Measurements from ENCODE around the gene NAIF1. TPM values are rescaled to one million over a fixed set of nuclear protein-coding genes. Genes with fewer than 3 reads are reported as not detected.

Gene NAIF1
- polyA plus RNA-seq, 1 donor from 2014 or later, result 9.9 TPM

GRCh38 chr9:128109050-128109709 is 42.1 kb upstream of the NAIF1 start:
- Histone ChIP-seq H3K9me3 (ENCODE audit: low read length) (no peaks in the 10 kb centered on the region), H3K36me3 (ENCODE audit: insufficient read depth, low read length) (no peaks in the 10 kb centered on the region), H3F3A (ENCODE audit: insufficient read depth, low read length, poor library complexity, severe bottlenecking) (no peaks in the 10 kb centered on the region), H3K79me2 (replicated peaks; ENCODE audit: insufficient read depth, low read length) (no peaks in the 10 kb centered on the region), H3K27ac (ENCODE audit: low read length) (no peak overlapping the region), H3K4me3 (ENCODE audit: low read length) (no peak overlapping the region), H4K20me1 (ENCODE audit: insufficient read depth) (no peaks in the 10 kb centered on the region), H3K9ac (ENCODE audit: low read length) (no peak overlapping the region), H3K27me3 (ENCODE audit: insufficient read depth, low read depth, low read length) (no peaks in the 10 kb centered on the region), H2AFZ (ENCODE audit: low read depth, low read length) (no peak overlapping the region), H3K4me2 (ENCODE audit: low read length) (no peak overlapping the region), H3K9me2 (ENCODE audit: insufficient read depth, low read length) (no peaks in the 10 kb centered on the region)
- TF ChIP-seq EZH2 (IDR thresholded peaks at IDR 0.05; ENCODE audit: borderline replicate concordance, insufficient read depth, low read length, poor library complexity, severe bottlenecking) (no peak), MXI1 (conservative IDR thresholded peaks at IDR 0.05; ENCODE audit: poor library complexity, severe bottlenecking) (no peak), RAD21 (conservative IDR thresholded peaks at IDR 0.05) (no peak), TAF1 (IDR thresholded peaks at IDR 0.05; ENCODE audit: low read depth) (no peak), POLR2AphosphoS5 (IDR thresholded peaks at IDR 0.05) (no peak), EP300 (conservative IDR thresholded peaks at IDR 0.05; ENCODE audit: poor library complexity, severe bottlenecking) (no peak), CTCF (IDR thresholded peaks at IDR 0.05; ENCODE audit: poor library complexity, severe bottlenecking) (no peak)
- TF ChIP-seq, protein P1, sequence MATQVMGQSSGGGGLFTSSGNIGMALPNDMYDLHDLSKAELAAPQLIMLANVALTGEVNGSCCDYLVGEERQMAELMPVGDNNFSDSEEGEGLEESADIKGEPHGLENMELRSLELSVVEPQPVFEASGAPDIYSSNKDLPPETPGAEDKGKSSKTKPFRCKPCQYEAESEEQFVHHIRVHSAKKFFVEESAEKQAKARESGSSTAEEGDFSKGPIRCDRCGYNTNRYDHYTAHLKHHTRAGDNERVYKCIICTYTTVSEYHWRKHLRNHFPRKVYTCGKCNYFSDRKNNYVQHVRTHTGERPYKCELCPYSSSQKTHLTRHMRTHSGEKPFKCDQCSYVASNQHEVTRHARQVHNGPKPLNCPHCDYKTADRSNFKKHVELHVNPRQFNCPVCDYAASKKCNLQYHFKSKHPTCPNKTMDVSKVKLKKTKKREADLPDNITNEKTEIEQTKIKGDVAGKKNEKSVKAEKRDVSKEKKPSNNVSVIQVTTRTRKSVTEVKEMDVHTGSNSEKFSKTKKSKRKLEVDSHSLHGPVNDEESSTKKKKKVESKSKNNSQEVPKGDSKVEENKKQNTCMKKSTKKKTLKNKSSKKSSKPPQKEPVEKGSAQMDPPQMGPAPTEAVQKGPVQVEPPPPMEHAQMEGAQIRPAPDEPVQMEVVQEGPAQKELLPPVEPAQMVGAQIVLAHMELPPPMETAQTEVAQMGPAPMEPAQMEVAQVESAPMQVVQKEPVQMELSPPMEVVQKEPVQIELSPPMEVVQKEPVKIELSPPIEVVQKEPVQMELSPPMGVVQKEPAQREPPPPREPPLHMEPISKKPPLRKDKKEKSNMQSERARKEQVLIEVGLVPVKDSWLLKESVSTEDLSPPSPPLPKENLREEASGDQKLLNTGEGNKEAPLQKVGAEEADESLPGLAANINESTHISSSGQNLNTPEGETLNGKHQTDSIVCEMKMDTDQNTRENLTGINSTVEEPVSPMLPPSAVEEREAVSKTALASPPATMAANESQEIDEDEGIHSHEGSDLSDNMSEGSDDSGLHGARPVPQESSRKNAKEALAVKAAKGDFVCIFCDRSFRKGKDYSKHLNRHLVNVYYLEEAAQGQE (IDR thresholded peaks at IDR 0.05; ENCODE audit: borderline replicate concordance), result no peak

GRCh38 chr9:128108269-128109049 is 41.3 kb upstream of the NAIF1 start:
- H3K27me3 ChIP-seq (ENCODE audit: insufficient read depth, low read depth, low read length), result no peaks in the 10 kb centered on the region
- no peak overlapping the region for H3K4me3 ChIP-seq (ENCODE audit: low read length)
- H2AFZ ChIP-seq (ENCODE audit: low read depth, low read length), result no peak overlapping the region
- no peaks in the 10 kb centered on the region for H4K20me1 ChIP-seq (ENCODE audit: insufficient read depth)
- no peaks in the 10 kb centered on the region for H3F3A ChIP-seq (ENCODE audit: insufficient read depth, low read length, poor library complexity, severe bottlenecking)
- no peaks in the 10 kb centered on the region for H3K79me2 ChIP-seq (replicated peaks; ENCODE audit: insufficient read depth, low read length)
- H3K9me3 ChIP-seq (ENCODE audit: low read length), result no peaks in the 10 kb centered on the region
- no peak for TF ChIP-seq EZH2 (IDR thresholded peaks at IDR 0.05; ENCODE audit: borderline replicate concordance, insufficient read depth, low read length, poor library complexity, severe bottlenecking)
- TF ChIP-seq TAF1 (IDR thresholded peaks at IDR 0.05; ENCODE audit: low read depth), result no peak
- TF ChIP-seq POLR2AphosphoS5 (IDR thresholded peaks at IDR 0.05), result no peak
- TF ChIP-seq, protein P1 (IDR thresholded peaks at IDR 0.05; ENCODE audit: borderline replicate concordance), result no peak
- TF ChIP-seq MXI1 (conservative IDR thresholded peaks at IDR 0.05; ENCODE audit: poor library complexity, severe bottlenecking), result no peak
- TF ChIP-seq RAD21 (conservative IDR thresholded peaks at IDR 0.05), result no peak
- TF ChIP-seq EP300 (conservative IDR thresholded peaks at IDR 0.05; ENCODE audit: poor library complexity, severe bottlenecking), result no peak
- no peak for TF ChIP-seq SMC3 (conservative IDR thresholded peaks at IDR 0.05; ENCODE audit: poor library complexity)
- TF ChIP-seq CTCF (IDR thresholded peaks at IDR 0.05; ENCODE audit: poor library complexity, severe bottlenecking), result no peak
- no peak overlapping the region for H3K9ac ChIP-seq (ENCODE audit: low read length)
- H3K4me2 ChIP-seq (ENCODE audit: low read length), result no peak overlapping the region
- H3K9me2 ChIP-seq (ENCODE audit: insufficient read depth, low read length), result no peaks in the 10 kb centered on the region
- no peak overlapping the region for H3K27ac ChIP-seq (ENCODE audit: low read length)
- H3K36me3 ChIP-seq (ENCODE audit: insufficient read depth, low read length), result no peaks in the 10 kb centered on the region
